HepG2 (cell line): Measurements from ENCODE around the gene VARS1.

Experiments used
- CTCF ChIP-seq: sonication (generic); formaldehyde crosslinking; IDR thresholded peaks from 2 replicates; pipeline ENCODE4 v1.5.0; 2020; ENCODE audit warnings: mild to moderate bottlenecking, missing genetic modification reagents, moderate library complexity
- MLLT10 ChIP-seq: sonication (generic); formaldehyde crosslinking; IDR thresholded peaks from 2 replicates; pipeline ENCODE4 v1.4.0; 2020; ENCODE audit warnings: missing genetic modification reagents
- ZBTB1 ChIP-seq: sonication (generic); formaldehyde crosslinking; IDR thresholded peaks from 2 replicates; pipeline ENCODE4 v1.4.0; 2020; ENCODE audit warnings: missing genetic modification reagents, borderline replicate concordance
- ZNF282 ChIP-seq: fragments of 450-650 bp; IDR thresholded peaks from 2 replicates; pipeline ENCODE4 v1.6.1; 2018; ENCODE audit not compliant: partially characterized antibody
- ZNF598 ChIP-seq: sonication (generic); formaldehyde crosslinking; IDR thresholded peaks from 2 replicates; pipeline ENCODE4 v1.5.1; 2020; ENCODE audit warnings: mild to moderate bottlenecking, missing genetic modification reagents, borderline replicate concordance

DNA sequence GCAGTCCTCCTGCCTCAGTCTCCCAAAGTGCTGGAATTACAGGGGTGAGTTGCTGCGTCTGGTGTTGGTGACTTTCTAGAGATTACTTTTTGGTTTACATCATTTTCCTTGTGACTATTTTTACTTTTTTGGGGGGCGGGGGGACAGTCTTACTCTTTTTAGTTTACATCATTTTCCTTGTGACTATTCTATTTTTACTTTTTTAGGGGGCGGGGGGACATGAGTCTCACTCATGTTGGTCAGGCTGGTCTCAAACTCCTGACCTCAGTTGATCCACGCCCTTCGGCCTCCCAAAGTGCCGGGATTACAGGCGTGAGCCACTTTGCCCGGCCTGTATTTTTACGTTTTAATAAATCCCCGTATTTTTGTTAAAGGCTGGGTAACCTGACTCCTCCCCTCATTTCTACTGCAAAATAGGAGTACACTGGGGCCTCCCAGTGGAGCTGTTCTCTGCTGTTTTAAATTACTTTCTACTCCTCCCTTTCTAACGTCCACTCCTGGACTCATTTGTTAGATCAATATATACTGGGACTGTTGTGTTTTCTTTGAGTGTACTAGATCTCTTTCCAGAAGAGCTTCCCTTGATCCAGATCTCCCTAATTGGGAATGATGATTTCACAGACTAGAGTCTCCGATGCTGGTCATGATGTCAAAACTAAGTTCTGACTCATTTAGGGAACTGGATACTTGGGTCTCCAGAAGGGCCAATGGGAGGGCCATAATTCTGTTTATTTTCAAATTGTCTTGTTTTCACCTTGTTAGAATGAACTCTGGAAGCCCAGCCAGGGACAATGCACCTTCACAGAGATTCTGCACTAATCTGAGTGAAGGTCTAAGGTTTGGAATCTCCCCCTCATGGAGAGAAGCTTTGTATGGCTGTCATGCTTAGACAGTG lies 41.2 kb upstream of the VARS1 start:
- TF ChIP-seq MLLT10 (CRISPR knock-in tag) (no peak), ZNF598 (no peak), ZBTB1 (CRISPR knock-in tag) (no peak), ZNF282 (no peak), CTCF (CRISPR knock-in tag) (0 out of 2 replicates have a peak, but pooled peaks have one; percentile 18)
